ENCODE data around the gene RAB5IF.
"Not testable (repeated sequence)": the region's sequence is repeated elsewhere in the genome, so short reads cannot be mapped to it uniquely, and the experiment has no call there.

The RAB5IF gene, protein sequence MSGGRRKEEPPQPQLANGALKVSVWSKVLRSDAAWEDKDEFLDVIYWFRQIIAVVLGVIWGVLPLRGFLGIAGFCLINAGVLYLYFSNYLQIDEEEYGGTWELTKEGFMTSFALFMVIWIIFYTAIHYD

DNA sequence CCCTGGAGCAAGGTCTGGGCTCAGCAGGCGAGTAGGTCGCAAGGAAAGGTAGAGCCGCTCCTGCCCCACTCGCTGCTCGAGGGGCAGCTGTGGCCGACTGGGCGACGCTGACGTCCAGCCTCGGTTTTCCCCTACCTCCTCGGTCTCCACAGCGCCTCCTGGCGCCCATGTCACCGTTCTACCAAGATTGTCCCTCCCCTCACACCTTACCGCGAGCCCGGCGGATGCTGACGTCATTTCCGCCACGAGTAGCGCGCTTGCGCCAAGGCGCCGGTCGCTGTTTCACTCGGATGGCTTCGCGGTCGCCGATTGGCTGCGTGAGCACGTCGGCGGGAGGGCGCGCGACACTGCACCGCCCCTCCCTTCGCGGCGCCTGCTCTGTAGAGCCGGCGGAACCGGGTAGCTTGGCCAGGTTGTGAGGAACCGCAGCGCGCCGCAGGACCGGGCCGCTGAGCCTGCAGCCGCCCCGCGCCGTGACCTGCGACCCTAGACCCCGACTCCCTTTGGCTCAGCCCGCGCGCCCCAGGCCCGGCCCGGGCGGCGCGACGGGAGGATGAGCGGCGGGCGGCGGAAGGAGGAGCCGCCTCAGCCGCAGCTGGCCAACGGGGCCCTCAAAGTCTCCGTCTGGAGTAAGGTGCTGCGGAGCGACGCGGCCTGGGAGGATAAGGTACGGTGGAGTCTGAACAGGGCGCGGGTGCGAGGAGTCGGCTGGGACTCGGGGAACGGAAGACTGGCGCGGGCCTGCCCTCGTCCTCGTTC lies at the start of gene RAB5IF:
TSS of gene RAB5IF (plus strand) at position 381 of the 759 bp plus-strand sequence. CDS start at position 554, 173 bp downstream.
- DNase-seq: peak; percentile 91

DNA sequence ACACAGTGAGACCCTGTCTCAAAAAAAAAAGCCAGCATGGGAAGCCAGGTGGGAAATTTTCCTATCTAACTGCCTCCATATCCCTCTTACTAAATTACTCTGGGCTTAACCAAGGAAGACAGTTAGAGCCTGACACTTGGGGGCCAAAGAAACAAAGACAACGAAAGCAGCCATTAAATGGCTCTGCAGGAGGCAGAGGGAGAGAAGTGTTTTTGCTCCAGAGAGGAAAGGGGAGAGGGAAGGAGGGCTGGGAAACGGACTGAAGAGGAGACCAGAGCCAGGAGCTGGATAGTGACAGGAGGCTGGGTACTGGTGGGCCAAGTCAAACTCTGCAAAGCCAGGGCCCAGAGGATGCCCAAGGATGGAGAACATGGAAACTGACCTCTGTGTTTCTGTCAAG lies 42.9 kb upstream of the RAB5IF start:
- DNase-seq: no peak

DNA sequence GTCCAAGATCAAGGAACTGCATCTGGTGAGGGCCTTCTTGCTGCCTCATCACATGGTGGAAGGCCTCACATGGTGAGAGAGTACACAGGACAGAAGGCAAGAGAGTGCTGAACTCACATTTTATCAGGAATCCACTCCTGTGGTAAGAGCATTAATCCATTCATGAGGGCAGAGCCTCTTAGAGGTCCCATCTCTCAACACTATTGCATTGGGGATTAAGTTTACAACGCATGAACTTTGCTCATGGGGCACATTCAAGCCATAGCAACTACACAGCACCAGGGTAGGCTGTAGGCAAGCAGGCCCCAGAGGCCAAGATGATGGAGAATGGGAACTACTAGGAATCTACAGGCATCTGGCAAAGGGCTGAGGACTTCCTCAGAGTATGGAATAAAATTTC lies 42.2 kb upstream of the RAB5IF start:
- no peak for DNase-seq

DNA sequence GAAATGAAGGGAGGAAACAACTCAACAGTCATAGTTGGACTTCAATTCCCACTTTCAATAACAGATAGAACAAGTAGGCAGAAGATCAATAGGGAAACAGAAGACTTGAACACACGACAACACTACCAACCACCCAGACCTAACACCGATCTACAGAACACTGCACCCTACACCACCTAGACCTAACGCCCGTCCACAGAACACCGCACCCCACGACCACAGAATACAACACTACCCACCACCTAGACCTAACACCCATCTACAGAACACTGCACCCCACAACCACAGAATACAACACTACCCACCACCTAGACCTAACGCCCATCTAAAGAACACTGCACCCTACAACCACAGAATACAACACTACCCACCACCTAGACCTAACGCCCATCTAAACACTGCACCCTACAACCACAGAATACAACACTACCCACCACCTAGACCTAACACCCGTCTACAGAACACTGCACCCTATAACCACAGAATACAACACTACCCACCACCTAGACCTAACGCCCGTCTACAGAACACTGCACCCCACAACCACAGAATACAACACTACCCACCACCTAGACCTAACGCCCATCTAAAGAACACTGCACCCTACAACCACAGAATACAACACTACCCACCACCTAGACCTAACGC lies 41.4 kb upstream of the RAB5IF start:
- not testable (repeated sequence) for DNase-seq

DNA sequence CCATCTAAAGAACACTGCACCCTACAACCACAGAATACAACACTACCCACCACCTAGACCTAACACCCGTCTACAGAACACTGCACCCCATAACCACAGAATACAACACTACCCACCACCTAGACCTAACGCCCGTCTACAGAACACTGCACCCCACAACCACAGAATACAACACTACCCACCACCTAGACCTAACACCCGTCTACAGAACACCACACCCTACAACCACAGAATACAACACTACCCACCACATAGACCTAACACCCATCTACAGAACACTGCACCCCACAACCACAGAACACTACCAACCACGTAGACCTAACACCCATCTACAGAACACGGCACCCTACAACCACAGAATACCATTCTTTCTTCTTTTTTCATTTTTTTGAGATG lies 40.9 kb upstream of the RAB5IF start:
- DNase-seq: not testable (repeated sequence)

DNA sequence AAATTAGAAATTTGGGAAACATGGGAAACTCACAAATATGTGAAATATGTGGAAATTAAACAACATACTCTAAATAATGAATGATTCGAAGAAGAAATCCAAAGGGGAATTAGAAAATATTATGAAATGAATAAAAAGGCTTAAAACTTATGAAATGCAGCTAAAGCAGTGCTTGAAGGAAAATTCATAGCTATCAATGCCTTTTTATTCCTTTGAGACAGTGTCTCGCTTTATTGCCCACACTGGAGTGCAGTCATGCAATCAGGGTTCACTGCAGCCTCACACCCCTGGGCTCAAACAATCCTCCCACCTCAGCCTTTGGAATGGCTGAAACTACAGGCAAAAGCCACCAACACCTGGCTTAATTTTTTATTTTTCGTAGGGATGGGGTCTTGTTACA lies 40.1 kb upstream of the RAB5IF start:
- DNase-seq: no peak

DNA sequence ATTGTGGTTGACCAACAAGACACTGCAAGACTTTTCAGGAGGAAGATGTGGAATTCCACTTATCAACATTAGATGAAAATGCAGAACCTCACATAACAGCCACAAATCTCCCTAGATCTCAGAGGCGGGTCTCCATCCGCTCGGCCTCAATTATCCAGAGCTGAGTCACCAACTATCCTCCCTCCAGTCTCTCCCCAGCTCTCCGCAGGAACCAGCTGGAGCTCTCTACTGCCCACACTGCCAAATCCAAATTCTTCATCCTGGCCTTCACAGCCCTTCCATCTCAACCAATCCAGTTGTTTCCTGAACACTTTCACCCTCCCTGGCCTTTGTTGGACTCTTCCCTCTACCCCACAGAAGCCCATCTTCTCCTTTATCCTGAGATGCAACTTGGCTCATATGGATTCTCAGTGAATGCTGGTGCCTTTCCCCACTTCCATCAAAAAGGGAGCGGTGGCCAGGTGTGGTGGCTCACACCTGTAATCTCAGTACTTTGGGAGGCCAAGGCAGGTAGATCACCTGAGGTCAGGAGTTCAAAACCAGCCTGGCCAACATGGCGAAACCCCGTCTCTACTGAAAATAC lies 35.6 kb upstream of the RAB5IF start:
- DNase-seq: no peak

DNA sequence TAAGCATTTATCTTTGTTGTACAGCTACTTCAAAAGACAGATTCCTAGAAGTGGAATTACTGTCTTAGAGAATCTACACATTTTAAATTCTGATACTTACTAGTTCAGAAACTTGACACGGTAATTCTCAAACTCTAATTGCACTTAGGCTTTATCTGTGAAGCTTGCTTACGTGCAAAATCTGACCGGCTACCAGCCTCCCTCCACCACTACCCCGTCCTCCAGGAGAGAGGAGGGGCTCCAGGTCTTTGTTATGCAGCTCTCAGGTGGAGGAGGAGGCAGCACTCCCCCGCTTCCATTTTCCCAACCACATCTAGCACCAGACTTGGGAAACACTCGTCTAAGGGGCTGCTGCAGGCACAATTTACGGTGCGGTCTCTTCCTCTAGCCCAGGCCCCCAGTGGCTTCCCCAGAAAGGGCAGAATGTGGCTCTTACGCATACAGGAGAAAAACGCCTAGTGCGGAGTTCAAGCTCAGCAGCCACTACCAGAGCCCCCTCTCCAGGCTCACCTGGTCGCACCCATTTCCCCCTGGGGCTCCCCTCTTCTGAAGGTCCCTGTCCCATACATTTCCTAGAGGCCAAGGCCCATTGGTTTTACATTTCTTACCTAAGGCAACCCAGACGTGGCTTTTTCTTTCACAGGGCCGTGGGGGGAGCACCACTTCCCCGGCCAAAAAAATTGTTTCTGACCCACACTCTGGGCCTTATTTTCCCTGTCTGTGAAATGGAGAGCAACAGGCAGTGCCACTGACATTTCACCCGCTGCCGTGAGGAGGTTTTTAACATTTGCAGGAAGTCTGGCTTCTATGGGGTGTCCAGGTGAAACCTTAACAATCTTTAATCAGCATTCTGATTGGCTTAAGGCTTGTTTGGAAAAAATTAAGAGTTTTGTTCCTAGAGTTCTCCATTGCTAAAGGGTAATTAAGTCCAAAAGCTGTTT lies 33.7 kb upstream of the RAB5IF start:
- no peak for DNase-seq

DNA sequence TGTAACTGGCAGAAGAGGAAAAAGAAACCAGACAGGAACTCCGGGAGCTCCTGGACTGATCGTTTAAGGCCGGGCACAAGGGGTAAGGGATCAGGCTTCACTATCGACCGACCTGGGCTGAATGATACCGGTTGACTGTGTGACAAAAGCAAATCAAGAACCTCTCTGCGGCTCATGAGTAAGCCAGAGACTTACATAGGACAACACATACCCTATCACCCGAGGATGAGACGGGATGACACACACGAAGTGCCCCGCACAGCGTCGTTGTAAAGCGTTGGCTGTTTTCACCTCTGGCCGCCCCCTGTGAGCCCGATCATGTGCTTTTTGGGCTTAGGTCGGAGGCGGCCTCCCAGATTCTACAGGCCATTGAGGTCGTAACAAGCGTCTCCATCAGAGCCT lies 32.9 kb upstream of the RAB5IF start:
- DNase-seq: no peak

DNA sequence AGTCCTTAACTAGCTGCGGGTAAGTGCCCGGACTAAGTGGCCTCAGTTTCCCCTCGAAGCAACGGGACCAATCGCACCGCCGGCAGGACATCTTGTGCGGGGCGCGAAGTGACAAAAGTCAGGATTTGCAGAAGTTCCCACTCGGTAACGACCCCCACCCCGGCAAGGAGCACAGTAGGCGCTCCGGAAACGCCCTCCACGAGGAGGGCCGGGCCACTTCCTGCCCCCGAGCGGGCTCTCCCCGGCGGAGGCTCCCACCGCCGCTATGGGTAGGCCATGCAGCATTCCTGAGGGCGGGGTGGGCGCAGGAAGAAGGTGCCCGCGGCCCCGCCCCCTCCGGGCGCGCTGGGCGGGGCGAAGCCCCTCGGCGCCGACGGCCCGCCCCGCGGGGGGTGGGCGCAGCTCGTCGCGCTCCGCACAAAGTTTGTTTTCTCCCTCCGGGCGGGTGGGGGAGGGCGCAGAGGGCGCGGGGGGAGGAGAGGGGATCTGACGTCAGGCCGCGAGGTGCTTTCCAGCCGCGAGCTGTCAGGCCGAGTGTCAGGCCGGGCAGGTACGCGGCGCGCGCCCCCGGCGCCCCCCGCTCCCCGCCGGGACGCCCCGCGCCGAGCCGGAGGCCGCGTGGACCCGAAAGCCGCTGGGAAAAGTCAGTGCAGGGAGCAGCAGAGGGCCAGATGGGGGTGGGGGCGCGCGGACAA lies 32.3 kb upstream of the RAB5IF start, which contains the start of gene TGIF2:
TSS of gene TGIF2 (plus strand) at position 495 of the 695 bp plus-strand sequence. CDS start 5,178 bp downstream, outside the sequence.
- DNase-seq: peak; percentile 21

DNA sequence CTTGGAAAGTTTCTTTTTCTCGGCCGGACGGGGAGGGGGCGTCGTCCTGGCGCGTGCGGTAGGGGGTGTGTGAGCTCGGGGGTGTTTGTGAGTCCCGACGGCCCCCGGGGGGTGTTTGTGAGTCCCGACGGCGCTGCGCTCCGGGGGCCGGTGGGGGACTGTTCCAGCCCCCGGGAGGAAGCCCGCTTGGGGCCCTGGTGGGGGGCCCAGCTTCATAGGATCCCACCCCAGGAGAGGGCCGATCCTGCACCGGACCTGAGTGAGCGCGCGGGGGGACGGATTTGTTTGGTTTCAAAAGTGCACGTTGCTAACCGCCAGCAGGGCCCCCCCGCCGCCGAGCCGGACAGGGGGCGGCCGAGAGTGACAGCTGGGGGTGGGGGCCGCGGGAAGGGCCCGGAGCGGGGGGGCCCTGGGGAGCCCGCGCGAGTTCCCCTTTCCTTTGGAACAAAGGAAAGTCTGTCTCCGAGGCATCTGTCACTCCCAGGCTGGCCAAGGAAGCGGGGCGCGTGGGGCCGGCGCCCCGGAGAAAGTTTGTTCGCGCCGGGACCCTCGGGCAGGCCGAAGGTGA lies 31.7 kb upstream of the RAB5IF start:
- DNase-seq: no peak

DNA sequence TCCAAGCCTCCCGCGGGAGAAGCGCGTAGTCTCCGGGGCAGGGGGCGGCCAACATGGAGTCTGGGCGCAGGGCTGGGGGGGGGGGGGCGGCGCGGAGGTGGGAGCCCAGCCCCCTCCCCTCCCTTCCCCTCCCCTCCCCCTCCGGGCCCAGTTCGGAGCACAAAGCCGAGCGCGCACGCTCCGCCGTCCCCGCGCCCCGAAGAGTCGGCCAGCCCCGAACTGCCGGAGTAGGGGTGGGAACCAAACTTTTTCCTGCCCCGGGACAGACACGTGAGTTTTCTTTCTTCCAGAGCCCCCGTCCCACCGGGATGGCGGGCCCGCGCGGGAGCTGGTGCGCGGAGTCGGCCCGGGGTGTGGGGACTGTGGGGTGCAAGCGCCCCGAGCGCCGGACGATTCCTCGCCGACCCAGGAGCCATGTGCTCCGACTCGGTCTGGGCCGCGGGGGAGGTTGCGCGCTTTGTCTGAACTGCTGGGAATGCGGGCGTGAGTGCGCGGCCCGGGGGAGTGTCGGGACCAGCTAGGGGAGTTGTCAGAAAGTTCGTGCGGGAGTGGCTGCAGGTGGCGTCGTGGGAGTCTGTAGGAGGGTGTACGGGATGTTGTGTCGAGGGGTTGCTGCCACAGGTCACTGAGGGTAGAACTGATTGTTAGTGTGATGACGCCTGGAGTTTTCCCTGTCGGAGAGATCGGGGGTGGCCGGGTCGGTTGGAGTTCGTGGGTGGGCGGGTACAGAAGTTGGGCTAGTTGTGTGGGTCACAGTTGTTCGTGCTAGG lies 31.0 kb upstream of the RAB5IF start:
- no peak for DNase-seq

DNA sequence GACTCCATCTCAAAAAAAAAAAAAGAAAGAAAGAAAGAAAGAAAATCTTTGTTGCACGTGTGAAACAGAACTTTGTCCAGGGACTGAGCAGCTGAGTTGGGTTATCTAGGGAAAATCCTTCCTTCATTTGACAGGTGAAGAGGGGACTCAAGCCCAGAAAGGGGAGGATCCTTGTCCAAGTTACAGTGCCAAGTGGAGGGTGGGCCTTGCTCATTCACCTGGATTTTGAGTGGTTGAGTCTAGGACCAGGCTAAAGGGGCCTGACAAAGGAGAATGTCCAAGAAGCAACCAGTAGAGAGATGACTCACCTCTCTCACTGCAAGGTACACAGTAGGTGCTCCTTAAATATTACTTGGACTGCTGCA lies 29.5 kb upstream of the RAB5IF start:
- DNase-seq: no peak

DNA sequence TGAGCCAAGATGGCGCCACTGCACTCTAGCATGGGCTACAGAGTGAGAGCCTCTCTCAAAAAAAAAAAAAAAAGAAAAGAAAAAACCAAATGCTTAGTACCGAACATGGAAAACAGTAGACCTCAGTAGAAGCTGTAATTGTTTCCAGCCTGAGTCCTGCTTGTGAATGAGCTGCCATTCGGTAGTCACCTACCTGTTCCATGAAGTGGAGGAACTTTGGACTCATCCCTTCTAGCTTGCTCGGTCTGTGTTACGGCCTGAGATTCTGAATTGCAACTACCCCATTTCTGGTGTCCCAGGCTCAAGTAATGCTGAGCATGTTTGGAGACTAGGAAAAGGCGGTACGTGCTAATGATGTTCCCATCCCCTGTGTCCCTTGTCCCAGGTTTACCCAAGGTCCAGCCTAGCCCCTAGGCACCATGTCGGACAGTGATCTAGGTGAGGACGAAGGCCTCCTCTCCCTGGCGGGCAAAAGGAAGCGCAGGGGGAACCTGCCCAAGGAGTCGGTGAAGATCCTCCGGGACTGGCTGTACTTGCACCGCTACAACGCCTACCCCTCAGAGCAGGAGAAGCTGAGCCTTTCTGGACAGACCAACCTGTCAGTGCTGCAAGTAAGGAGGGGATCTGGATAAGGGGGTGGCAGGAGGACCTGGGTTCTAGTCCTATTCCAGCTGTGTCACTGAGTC lies 27.1 kb upstream of the RAB5IF start:
- no peak for DNase-seq

DNA sequence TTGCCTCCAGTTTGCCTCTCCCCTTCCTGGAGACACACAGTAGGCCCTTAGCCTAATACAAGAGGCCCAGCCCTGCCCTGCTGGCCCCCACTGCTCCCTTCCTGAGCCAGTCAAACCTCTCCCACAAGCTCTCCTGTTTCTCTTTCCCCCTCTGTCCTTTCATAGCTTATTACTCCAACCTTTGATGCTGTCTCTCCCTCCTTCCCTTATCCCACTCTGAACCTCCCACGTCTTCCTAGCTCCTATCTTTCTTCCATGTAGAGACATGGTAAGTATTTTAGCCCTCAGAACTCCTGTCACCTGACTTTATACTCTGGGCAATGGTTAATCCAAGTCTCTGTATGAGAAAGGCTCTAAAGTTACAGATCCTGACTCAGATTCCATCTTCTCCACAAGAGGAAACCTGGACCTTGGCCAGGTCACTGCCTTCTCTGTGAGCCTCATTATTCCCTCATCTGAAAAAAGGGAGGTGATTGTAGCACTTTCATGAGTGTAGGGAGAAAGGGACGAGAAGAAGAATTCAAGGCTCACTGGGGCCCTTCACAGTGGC lies 25.5 kb upstream of the RAB5IF start:
- no peak for DNase-seq

DNA sequence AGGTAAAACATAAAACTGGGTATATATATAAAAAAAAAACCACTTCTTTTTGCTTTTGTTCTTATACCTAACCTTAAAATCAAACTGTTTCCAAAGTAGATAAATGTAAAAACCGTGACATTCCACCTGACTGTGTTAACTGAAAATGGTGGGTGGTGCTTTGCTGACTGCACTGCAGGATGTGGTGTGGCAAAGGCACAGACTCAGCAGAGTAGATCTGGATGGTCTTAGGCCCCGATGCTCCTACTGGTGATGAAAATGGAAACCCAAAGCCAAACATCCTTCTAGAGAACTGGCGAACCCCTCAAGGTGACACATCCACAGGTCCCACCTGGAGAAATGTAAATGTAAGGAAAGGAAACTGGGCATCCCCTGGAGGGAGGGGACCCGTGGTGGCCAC lies 23.3 kb upstream of the RAB5IF start:
- no peak for DNase-seq

DNA sequence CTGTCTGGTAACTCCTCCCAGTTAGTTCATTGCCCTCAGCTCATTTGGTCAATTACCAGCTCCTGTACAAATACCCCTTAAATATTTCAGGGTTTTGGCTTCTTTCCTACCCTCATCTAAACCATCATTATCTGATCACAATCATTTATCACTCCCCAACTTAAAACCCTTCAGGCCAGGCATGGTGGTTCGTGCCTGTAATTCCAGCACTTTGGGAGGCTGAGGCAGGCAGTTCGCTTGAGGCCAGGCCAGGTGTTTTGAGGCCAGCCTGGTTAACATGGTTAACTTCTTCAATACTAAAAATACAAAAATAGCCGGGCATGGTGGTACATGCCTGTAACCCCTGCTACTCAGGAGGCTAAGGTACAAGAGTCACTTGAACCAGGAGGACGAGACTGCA lies 22.8 kb upstream of the RAB5IF start:
- DNase-seq: no peak

DNA sequence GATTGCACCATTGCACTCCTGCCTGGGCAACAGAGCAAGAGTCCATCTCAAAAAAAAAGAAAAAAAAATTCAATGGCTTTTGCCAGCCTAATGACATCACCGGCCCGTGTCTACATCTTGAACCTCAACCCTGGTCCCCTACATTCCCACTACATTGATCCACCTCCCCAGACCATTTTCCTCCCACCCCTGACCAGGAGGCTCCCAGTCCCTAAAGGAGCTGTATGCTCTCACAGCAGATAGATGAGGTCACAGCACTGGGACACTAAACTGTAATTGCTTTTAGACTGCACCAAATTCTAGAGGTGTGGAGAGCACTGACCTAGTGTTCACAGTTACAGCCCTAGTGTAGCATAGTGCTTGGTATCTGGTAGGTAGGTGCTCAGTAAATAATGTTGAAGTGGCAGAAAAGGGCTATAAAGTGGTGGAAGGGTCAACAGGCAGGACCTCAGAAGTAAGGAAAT lies 21.5 kb upstream of the RAB5IF start:
- no peak for DNase-seq

DNA sequence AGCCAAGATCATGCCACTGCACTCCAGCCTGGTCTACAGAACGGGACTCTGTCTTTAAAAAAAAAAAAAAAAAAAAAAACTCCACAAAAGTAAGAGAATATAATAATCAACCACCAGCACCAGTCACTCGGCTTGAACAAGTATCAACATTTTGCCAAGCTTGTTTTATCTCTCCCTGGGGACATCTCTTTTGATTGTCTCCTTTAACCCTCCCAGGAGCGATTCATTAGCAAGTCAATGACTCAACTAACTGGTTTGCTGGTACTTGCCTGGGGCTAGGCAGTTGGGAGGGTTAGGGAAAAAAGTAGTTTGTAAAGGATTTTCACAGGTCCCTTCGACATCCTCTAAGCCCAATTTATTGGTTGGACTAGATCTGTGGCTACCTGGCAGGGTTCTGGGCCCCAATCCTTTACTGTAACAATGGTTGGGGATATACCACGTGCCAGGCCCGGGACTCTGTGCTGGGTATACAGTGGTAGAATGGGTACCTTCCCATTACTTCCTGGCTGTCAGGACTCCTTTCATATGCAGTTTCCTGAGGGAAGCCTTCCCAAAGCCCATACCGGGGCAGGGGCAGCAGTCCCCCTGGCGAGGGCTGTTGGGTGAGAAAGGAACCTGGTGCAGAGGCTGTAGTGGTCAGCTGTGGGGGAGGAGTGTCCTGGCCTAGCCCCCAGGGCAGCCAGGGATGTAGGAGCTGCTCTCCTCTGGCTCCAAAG lies 20.0 kb upstream of the RAB5IF start:
- DNase-seq: no peak

All from SHP77 treated with DMSO at 0.1 percent for 48 hours (cell line).